Measurements from ENCODE around the gene NEXN. TPM values are rescaled to one million over a fixed set of nuclear protein-coding genes. Genes with fewer than 3 reads are reported as not detected.
"Not testable (repeated sequence)": the region's sequence is repeated elsewhere in the genome, so short reads cannot be mapped to it uniquely, and the experiment has no call there.

NEXN gene
- total RNA-seq, 1 donor from 2014 or later: 0.31 TPM

- Mint-ChIP-seq H3K4me1 (ENCODE audit: low read depth) (peaks cover 45% of the 10 kb centered on the region), H3K27me3 (ENCODE audit: insufficient read depth) (no peaks in the 10 kb centered on the region), H3K36me3 (ENCODE audit: low read depth) (peaks cover 28% of the 10 kb centered on the region), H3K9me3 (no peaks in the 10 kb centered on the region), H3K27ac (no peak overlapping the region), H3K4me3 (no peak overlapping the region)
- intact Hi-C loops (cut with micrococcal nuclease): loop anchor here (2.0 to 10.0 kb wide), 3 partner anchors 51 to 1713 kb away; partner anchors contain the start of gene IFI44L
- no peak for DNase-seq (ENCODE audit: low spot score)
These were observed 89.5 kb downstream of the NEXN start for GRCh38 chr1:77977989-77978292.

DNA sequence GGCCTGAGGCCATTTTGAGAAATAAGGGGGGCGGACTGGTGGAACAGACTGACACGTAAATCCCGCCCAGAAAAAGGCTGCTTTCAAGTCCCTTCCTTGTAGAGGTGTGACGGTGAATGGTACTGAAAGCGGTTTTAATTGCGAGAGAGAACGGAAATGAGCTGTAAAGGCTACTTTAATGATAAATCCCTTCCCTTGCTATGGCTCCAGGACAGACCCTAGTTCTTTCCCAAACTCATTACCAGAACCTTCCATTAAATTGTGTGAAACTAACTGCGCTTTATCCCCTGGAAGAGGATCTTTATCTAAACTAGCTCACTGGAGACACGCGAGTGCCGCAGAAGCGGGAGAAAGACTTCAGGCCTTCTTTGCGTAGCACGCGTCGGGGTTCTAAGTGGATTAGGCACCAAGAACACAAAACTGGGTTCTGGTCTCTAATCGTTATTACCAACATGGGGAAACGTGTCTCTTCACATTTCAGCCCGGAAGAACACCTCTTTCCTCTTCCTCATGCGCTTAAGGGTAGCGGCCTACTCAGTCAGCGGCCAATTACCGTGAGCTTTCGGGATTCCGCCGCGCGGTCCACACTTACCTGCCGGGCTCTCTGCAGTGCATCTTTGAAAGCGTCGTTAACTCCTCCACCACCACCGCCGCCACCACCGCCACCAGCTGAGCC is 90.0 kb downstream of the NEXN start:
- Mint-ChIP-seq H3K36me3 (ENCODE audit: low read depth) (peaks cover 27% of the 10 kb centered on the region), H3K27ac (no peak overlapping the region), H3K27me3 (ENCODE audit: insufficient read depth) (no peaks in the 10 kb centered on the region), H3K9me3 (no peaks in the 10 kb centered on the region), H3K4me1 (ENCODE audit: low read depth) (peaks cover 45% of the 10 kb centered on the region), H3K4me3 (no peak overlapping the region)
- peak; percentile 78 for DNase-seq (ENCODE audit: low spot score)
- intact Hi-C loops (cut with micrococcal nuclease): loop anchor here (2.0 to 10.0 kb wide), 3 partner anchors 52 to 1714 kb away; partner anchors contain the start of gene IFI44L

- Mint-ChIP-seq H3K36me3 (ENCODE audit: low read depth) (peaks cover 25% of the 10 kb centered on the region), H3K27me3 (ENCODE audit: insufficient read depth) (no peaks in the 10 kb centered on the region), H3K4me3 (no peak within 1 kb of the TSS), H3K27ac (no peak within 1 kb of the TSS), H3K9me3 (no peaks in the 10 kb centered on the region), H3K4me1 (ENCODE audit: low read depth) (peaks cover 52% of the 10 kb centered on the region)
- intact Hi-C loops (cut with micrococcal nuclease): loop anchor here (1.0 to 10.0 kb wide), 9 partner anchors 10 to 1714 kb away; partner anchors contain the start of genes DNAJB4, IFI44L, MIGA1 and USP33
- peak; percentile 96 for DNase-seq (ENCODE audit: low spot score)
These were observed 90.8 kb downstream of the NEXN start, which contains the start of gene FUBP1 for GRCh38 chr1:77978969-77979876. FUBP1 (minus strand) TSS chr1:77979072; CDS start chr1:77979004, 68 bp downstream.

- intact Hi-C loops (cut with micrococcal nuclease); H3K27ac Mint-ChIP-seq; H3K27me3 Mint-ChIP-seq (ENCODE audit: insufficient read depth); DNase-seq (ENCODE audit: low spot score); H3K9me3 Mint-ChIP-seq; H3K4me3 Mint-ChIP-seq: not testable (repeated sequence)
- Mint-ChIP-seq H3K36me3 (ENCODE audit: low read depth) (peaks cover 20% of the 10 kb centered on the region), H3K4me1 (ENCODE audit: low read depth) (peaks cover 48% of the 10 kb centered on the region)
These were observed 95.0 kb downstream of the NEXN start for GRCh38 chr1:77983352-77983996.

- H3K9me3 Mint-ChIP-seq: no peaks in the 10 kb centered on the region
- no peak overlapping the region for H3K4me3 Mint-ChIP-seq
- H3K27me3 Mint-ChIP-seq (ENCODE audit: insufficient read depth): no peaks in the 10 kb centered on the region
- no peak overlapping the region for H3K27ac Mint-ChIP-seq
- intact Hi-C loops (cut with micrococcal nuclease): no loop called here
- H3K36me3 Mint-ChIP-seq (ENCODE audit: low read depth): peaks cover 22% of the 10 kb centered on the region
- DNase-seq (ENCODE audit: low spot score): no peak
- peaks cover 52% of the 10 kb centered on the region for H3K4me1 Mint-ChIP-seq (ENCODE audit: low read depth)
These were observed 95.6 kb downstream of the NEXN start for GRCh38 chr1:77983997-77984355.

- H3K9me3 Mint-ChIP-seq: no peaks in the 10 kb centered on the region
- H3K27ac Mint-ChIP-seq: no peak overlapping the region
- peaks cover 22% of the 10 kb centered on the region for H3K36me3 Mint-ChIP-seq (ENCODE audit: low read depth)
- no peak for DNase-seq (ENCODE audit: low spot score)
- peaks cover 58% of the 10 kb centered on the region for H3K4me1 Mint-ChIP-seq (ENCODE audit: low read depth)
- H3K4me3 Mint-ChIP-seq: no peak overlapping the region
- no peaks in the 10 kb centered on the region for H3K27me3 Mint-ChIP-seq (ENCODE audit: insufficient read depth)
- intact Hi-C loops (cut with micrococcal nuclease): no loop called here
These were observed 96.2 kb downstream of the NEXN start for GRCh38 chr1:77984629-77985028.

GRCh38 chr1:77986810-77987209 is 98.4 kb downstream of the NEXN start:
- intact Hi-C loops (cut with micrococcal nuclease): no loop called here
- DNase-seq (ENCODE audit: low spot score): no peak
- peaks cover 46% of the 10 kb centered on the region for H3K4me1 Mint-ChIP-seq (ENCODE audit: low read depth)
- H3K27ac Mint-ChIP-seq: no peak overlapping the region
- no peaks in the 10 kb centered on the region for H3K9me3 Mint-ChIP-seq
- no peak overlapping the region for H3K4me3 Mint-ChIP-seq
- H3K27me3 Mint-ChIP-seq (ENCODE audit: insufficient read depth): no peaks in the 10 kb centered on the region
- peaks cover 25% of the 10 kb centered on the region for H3K36me3 Mint-ChIP-seq (ENCODE audit: low read depth)

DNA sequence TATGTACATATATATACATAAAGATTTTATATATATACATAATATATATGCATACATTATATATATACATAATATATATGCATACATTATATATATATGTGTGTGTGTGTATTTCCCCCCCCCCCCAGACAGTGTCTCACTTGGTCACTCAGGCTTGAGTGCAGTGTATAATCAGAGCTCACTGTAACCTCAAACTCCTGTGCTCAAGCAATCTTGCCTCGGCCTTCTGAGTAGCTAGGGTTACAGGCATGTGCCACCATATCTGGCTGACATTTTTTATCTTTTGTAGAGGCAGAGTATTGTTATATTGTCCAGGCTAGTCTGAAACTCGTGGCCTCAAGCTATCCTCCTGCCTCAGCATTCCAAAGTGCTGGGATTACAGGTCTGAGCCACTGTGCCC is 99.5 kb downstream of the NEXN start:
- DNase-seq (ENCODE audit: low spot score): no peak
- Mint-ChIP-seq H3K9me3 (no peaks in the 10 kb centered on the region), H3K27ac (no peak overlapping the region), H3K36me3 (ENCODE audit: low read depth) (peaks cover 25% of the 10 kb centered on the region), H3K4me3 (no peak overlapping the region), H3K27me3 (ENCODE audit: insufficient read depth) (no peaks in the 10 kb centered on the region), H3K4me1 (ENCODE audit: low read depth) (peaks cover 44% of the 10 kb centered on the region)
- intact Hi-C loops (cut with micrococcal nuclease): no loop called here

DNA sequence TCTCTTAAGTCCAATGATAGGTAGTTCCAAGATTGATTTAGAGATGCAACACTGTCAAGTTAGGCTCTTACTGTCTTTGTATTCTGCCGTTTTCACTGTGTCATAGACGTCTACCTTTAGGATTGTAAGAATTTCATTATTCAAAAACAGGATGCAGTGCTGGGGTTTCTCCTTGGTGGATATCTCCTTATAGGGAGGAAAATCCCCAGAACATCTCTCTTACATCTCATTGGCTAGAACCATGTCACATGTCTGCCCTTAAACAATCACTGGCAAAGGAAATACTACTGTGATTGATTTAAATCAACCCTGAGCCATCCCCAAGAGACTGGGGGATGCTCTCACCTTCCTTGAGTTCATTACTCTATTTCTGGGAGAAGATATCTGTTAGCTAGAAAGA is 101.3 kb downstream of the NEXN start:
- H3K4me1 Mint-ChIP-seq (ENCODE audit: low read depth): peaks cover 32% of the 10 kb centered on the region
- no peaks in the 10 kb centered on the region for H3K9me3 Mint-ChIP-seq
- no peak for DNase-seq (ENCODE audit: low spot score)
- H3K4me3 Mint-ChIP-seq: no peak overlapping the region
- no peak overlapping the region for H3K27ac Mint-ChIP-seq
- no peaks in the 10 kb centered on the region for H3K27me3 Mint-ChIP-seq (ENCODE audit: insufficient read depth)
- intact Hi-C loops (cut with micrococcal nuclease): loop anchor here (1.0 kb wide), 1 partner anchor 10 kb away; the partner anchor contains the start of gene FUBP1
- peaks cover 24% of the 10 kb centered on the region for H3K36me3 Mint-ChIP-seq (ENCODE audit: low read depth)

GRCh38 chr1:77990629-77991204 is 102.3 kb downstream of the NEXN start:
- Mint-ChIP-seq H3K36me3 (ENCODE audit: low read depth) (peaks cover 21% of the 10 kb centered on the region), H3K4me1 (ENCODE audit: low read depth) (peaks cover 29% of the 10 kb centered on the region), H3K27me3 (ENCODE audit: insufficient read depth) (no peaks in the 10 kb centered on the region), H3K9me3 (no peaks in the 10 kb centered on the region), H3K4me3 (no peak overlapping the region), H3K27ac (no peak overlapping the region)
- DNase-seq (ENCODE audit: low spot score): no peak
- intact Hi-C loops (cut with micrococcal nuclease): no loop called here

GRCh38 chr1:77991638-77992037 is 103.2 kb downstream of the NEXN start:
- intact Hi-C loops (cut with micrococcal nuclease): no loop called here
- H3K36me3 Mint-ChIP-seq (ENCODE audit: low read depth): peaks cover 21% of the 10 kb centered on the region

More at GRCh38 chr1:77991638-77992037, 103.2 kb downstream of the NEXN start:
- Mint-ChIP-seq H3K27ac (no peak overlapping the region), H3K9me3 (no peaks in the 10 kb centered on the region), H3K4me1 (ENCODE audit: low read depth) (peaks cover 29% of the 10 kb centered on the region), H3K4me3 (no peak overlapping the region), H3K27me3 (ENCODE audit: insufficient read depth) (no peaks in the 10 kb centered on the region)
- DNase-seq (ENCODE audit: low spot score): no peak

Measured in activated T-helper 1 cell treated with anti-CD3 and anti-CD28 coated beads, Interleukin-12 subunit alpha, Interleukin-12 subunit beta, Interleukin-2, Interleukin-4 antibody, amounts not matched to agents 30 ng/mL and 10 ng/mL and 1 ng/mL, durations not matched to agents 14 hours and 24 hours and 36 hours (primary cell).